Activated CD4-positive, alpha-beta T cell treated with anti-CD3 and anti-CD28 coated beads, Interleukin-2, amount 10 ng/mL, durations not matched to agents 24 days and 14 days (primary cell): ENCODE measurements around the gene LONP2. TPM values are rescaled to one million over a fixed set of nuclear protein-coding genes. Genes with fewer than 3 reads are reported as not detected.
A peak's percentile ranks its signal among the peaks of the same experiment; 100 is the strongest.

Experiments used
- DNase-seq: peaks from one replicate; pipeline ENCODE4 v3.0.0; 2022
- H3K27ac Mint-ChIP-seq: one replicate; pipeline ENCODE4 v1.8.0; 2022; ENCODE audit warnings: mild to moderate bottlenecking, mixed read lengths
- H3K27me3 Mint-ChIP-seq: one replicate; pipeline ENCODE4 v1.8.0; 2022; ENCODE audit warnings: mixed read lengths
- H3K36me3 Mint-ChIP-seq: one replicate; pipeline ENCODE4 v1.8.0; 2022; ENCODE audit warnings: low read depth, mild to moderate bottlenecking, mixed read lengths
- H3K4me1 Mint-ChIP-seq: one replicate; pipeline ENCODE4 v1.8.0; 2021; ENCODE audit warnings: mixed read lengths
- H3K4me3 Mint-ChIP-seq: one replicate; pipeline ENCODE4 v1.8.0; 2022; ENCODE audit warnings: mild to moderate bottlenecking, moderate library complexity, mixed read lengths
- H3K9me3 Mint-ChIP-seq: one replicate; pipeline ENCODE4 v1.8.0; 2021; ENCODE audit warnings: mixed read lengths
- intact Hi-C: fragments of 100-400 bp; cut with micrococcal nuclease; formaldehyde crosslinking; loops from one replicate; pipeline ENCODE4 v1.15.1; 2023
- total RNA-seq: library from RNA; stranded (reverse); gene quantifications from 2 replicates; pipeline ENCODE4 v1.2.3, GENCODE V29; 2022

LONP2 gene, protein sequence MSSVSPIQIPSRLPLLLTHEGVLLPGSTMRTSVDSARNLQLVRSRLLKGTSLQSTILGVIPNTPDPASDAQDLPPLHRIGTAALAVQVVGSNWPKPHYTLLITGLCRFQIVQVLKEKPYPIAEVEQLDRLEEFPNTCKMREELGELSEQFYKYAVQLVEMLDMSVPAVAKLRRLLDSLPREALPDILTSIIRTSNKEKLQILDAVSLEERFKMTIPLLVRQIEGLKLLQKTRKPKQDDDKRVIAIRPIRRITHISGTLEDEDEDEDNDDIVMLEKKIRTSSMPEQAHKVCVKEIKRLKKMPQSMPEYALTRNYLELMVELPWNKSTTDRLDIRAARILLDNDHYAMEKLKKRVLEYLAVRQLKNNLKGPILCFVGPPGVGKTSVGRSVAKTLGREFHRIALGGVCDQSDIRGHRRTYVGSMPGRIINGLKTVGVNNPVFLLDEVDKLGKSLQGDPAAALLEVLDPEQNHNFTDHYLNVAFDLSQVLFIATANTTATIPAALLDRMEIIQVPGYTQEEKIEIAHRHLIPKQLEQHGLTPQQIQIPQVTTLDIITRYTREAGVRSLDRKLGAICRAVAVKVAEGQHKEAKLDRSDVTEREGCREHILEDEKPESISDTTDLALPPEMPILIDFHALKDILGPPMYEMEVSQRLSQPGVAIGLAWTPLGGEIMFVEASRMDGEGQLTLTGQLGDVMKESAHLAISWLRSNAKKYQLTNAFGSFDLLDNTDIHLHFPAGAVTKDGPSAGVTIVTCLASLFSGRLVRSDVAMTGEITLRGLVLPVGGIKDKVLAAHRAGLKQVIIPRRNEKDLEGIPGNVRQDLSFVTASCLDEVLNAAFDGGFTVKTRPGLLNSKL
- 57.3 and 58.9 TPM in 2 replicates for total RNA-seq

DNA sequence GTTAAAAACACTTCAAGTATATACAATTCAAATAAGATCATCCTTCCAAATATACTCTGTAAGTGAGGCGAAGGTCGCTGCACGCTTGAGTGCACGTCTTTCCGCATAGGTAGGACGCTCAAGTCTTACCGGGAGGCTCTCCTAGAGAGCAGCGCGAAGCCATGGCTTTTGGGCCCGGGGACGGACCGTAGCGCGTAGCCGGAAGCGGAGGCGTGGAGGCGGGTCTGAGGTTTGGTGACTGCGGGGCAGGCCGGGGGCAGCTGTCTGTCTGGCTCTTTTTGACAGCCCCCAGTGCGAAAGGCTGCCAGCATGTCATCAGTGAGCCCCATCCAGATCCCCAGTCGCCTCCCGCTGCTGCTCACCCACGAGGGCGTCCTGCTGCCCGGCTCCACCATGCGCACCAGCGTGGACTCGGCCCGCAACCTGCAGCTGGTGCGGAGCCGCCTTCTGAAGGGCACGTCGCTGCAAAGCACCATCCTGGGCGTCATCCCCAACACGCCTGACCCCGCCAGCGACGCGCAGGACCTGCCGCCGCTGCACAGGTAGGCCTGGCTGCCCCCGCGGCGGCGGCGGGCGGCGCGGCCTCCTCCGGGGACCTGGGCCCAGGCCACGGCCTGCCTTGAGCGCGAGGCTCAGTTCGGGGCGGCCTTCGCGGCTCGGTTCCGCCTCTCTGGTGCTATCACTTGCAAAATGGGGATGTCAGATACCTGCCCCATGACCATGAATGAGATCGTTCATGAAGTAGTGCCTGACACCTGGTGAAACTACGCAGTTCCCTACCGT, at the start of gene LONP2:
Gene LONP2, plus strand, starts transcription at position 221 of the 783 bp plus-strand sequence. Its CDS starts 89 bp downstream, at position 310.
- peaks cover 2% of the 10 kb centered on the region for H3K27me3 Mint-ChIP-seq
- H3K4me3 Mint-ChIP-seq: peak within 1 kb of the TSS; percentile 90
- peak within 1 kb of the TSS; percentile 91 for H3K27ac Mint-ChIP-seq
- peaks cover 7% of the 10 kb centered on the region for H3K36me3 Mint-ChIP-seq
- DNase-seq: peak; percentile 98
- intact Hi-C loops: loop anchor here (1.0 to 10.0 kb wide), 5 partner anchors 12 to 1272 kb away; partner anchors contain the start of genes DNAJA2, N4BP1 and NETO2
- H3K4me1 Mint-ChIP-seq: peaks cover 16% of the 10 kb centered on the region
- H3K9me3 Mint-ChIP-seq: peaks cover 6% of the 10 kb centered on the region

DNA sequence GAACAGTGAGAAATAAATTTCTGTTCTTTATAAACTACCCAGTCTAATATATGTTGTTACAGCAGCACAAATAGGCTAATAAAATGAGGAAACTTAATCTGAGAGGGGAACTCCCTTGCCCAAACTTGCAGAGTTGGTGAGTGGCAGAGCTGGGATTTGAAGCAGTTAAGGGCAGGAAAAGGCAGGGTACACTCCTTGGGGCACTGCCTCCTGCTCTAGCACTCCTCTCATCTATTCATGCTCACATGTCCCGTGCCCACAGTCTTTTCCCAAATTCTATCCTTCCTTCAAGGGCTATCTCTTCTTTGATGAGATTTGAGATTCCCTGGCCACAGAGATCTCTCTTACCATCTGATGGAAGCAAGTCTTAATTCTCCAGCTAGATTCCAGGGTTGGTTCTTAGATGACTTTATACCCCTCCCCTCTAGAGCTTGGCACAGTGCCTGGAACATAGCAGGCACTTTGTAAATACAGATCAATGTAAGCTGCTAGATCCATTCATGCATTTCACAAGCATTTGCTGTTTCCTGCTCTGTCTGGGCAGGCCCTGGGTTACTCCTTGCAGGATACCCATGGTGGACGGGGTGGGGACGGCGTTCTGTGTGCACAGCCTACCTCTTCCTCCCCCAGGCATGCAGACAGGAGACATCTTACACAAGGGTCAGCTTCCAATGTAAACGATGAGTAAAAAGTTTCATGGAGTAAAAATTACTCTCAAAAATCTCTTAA, 49.1 kb upstream of the LONP2 start:
- no peak for DNase-seq
- H3K4me1 Mint-ChIP-seq: peaks cover under 1% of the 10 kb centered on the region
- no peaks in the 10 kb centered on the region for H3K9me3 Mint-ChIP-seq
- intact Hi-C loops: no loop called here
- H3K4me3 Mint-ChIP-seq: no peak overlapping the region
- no peak overlapping the region for H3K27ac Mint-ChIP-seq
- H3K36me3 Mint-ChIP-seq: no peaks in the 10 kb centered on the region
- peaks cover 3% of the 10 kb centered on the region for H3K27me3 Mint-ChIP-seq

DNA sequence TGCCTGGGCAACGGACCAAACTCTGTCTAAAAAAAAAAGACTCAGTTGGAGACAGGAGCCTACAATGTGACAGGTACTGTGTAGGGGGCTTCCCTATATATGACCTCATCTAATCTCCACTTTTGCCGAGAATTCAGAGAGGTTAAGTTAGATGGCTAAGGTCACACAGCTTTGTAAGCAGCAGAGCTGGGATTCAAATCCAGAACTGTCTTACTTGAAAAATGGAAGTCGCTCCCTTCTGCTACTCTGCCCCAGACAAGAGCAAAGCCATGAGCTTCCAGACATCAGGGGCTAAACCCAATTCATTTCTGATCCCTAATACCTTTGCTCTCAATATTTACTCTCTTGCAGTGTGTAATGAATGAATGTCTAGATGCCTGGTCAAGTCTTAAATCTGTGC, 46.8 kb upstream of the LONP2 start:
- H3K36me3 Mint-ChIP-seq: no peaks in the 10 kb centered on the region
- H3K9me3 Mint-ChIP-seq: no peaks in the 10 kb centered on the region
- no peak overlapping the region for H3K4me3 Mint-ChIP-seq
- peaks cover 3% of the 10 kb centered on the region for H3K27me3 Mint-ChIP-seq
- no peak overlapping the region for H3K27ac Mint-ChIP-seq
- no peak for DNase-seq
- intact Hi-C loops: no loop called here
- no peaks in the 10 kb centered on the region for H3K4me1 Mint-ChIP-seq

DNA sequence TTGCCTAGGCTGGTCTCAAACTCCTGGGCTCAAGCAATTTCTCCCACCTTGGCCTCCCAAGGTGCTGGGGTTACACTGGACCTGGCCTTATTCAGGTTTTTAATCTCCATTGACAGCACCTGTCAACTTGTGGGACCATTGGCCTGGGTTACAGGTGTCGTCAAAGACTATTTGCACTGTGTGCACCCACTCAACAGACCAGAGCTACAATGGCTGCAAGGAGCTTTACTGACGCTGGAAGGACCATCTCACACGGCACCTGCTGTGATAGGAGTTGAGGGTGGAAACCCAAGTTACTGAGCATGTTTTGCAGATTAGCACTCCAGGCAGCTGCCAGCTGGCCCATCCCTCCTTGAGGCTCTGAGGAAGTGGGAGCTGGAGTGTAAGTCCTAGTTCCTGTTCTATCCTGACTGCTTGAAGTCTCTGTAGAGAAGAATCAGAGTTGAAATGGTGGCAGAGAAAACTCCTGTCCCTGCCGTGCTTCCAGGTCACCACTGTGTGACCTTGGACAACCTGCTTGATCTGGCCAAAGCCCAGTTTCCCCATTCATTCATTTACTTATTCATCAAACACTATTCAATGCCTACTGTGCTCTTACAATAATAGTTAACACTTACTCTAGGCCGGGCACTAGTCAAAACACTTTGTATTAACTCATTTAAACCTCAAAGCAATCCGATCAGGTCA, 42.4 kb upstream of the LONP2 start:
- DNase-seq: no peak
- no peaks in the 10 kb centered on the region for H3K4me1 Mint-ChIP-seq
- H3K27me3 Mint-ChIP-seq: peaks cover 2% of the 10 kb centered on the region
- no peak overlapping the region for H3K4me3 Mint-ChIP-seq
- H3K27ac Mint-ChIP-seq: no peak overlapping the region
- no peaks in the 10 kb centered on the region for H3K9me3 Mint-ChIP-seq
- H3K36me3 Mint-ChIP-seq: no peaks in the 10 kb centered on the region
- intact Hi-C loops: no loop called here

DNA sequence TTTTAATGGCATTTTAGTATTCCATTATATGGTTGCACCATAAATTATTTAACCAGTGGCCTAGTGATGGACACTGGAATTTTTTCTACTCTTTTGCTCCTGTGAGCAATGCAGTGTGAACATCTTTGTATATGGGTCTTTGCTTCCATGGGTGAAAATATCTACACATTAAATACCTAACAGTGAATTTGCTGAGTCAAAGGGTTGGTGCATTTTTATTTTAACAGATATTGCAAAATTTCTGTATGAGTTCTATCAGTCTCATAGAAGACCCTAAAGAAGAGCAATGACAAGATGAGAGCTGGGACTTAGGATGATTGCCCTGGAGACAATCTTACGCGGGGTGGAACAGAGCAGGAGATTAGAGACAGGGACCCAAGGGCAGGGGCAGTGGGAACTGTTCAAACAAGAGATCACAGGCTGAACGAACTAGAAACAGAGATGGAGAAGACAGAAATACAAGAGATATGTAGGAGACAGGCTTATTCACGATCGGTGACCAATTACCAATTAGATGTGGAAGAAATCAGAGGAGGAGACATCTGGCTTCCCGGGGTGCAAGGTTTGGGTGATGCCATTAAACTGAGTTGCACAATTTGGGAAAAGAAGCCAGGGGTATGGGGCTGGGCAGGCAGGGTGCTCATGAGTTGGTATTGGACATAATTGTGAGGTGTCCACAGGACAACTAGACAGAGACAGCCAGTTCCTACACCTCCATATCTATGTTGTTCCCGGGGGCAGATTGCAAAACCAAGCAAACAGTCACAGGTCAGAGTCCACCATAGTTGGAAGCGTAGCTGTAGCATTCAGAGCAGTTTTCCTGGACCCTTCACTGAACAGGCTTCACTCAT, 39.9 kb upstream of the LONP2 start:
- Mint-ChIP-seq H3K9me3 (no peaks in the 10 kb centered on the region), H3K4me1 (no peaks in the 10 kb centered on the region), H3K27ac (no peak overlapping the region), H3K4me3 (no peak overlapping the region), H3K36me3 (no peaks in the 10 kb centered on the region), H3K27me3 (peaks cover 9% of the 10 kb centered on the region)
- DNase-seq: no peak
- intact Hi-C loops: no loop called here

DNA sequence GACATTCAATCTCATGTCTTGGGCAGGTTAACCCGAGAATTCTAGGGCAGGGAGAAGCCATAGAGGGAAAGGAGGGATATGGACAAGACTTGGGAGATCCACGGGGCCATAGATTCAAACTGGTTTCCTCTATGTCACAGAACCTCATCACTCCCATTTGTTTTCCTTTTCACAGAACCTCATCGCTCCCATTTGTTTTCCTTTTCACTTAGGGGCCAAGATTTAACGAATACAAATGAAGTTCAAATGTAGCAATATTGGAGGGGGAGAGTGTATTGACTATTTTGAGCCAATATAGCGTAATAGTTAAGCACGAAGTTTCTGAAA, 39.3 kb upstream of the LONP2 start:
- Mint-ChIP-seq H3K9me3 (no peaks in the 10 kb centered on the region), H3K4me3 (no peak overlapping the region), H3K27me3 (peaks cover 9% of the 10 kb centered on the region)

DNA sequence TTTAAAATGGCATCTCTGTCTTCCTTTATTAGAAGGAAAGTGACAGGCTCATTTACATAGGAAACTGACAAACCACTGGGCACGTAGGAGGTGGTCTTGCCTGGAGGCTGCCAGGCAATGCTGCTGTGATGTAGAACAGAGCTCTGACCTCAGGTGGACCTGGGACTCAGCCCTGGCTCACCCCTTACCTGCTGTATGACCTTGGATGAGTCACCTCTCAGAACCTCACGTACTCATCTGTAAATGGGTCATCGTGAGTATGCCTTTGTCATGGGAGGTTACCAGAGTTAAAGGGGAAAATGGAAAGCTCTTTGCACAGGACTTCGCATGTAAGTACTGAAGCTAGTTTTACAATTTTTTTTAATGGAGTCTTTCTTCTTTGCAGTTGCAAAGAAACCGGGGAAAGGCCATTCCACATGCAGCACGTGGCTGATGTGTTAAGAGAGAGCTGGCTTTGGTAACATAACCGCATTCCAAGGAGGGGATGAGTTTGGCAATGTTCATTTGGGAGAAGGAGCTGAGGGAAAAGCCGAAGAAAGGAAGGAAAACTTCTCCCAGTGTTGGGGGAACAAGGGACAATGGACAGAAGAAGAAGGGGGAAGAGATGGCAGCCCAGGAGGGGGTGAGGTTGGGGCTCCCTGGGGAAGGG, 37.4 kb upstream of the LONP2 start:
- no peaks in the 10 kb centered on the region for H3K4me1 Mint-ChIP-seq
- H3K9me3 Mint-ChIP-seq: no peaks in the 10 kb centered on the region
- H3K27ac Mint-ChIP-seq: no peak overlapping the region
- H3K27me3 Mint-ChIP-seq: peaks cover 7% of the 10 kb centered on the region
- H3K36me3 Mint-ChIP-seq: no peaks in the 10 kb centered on the region
- H3K4me3 Mint-ChIP-seq: no peak overlapping the region
- DNase-seq: no peak
- intact Hi-C loops: no loop called here

More for the DNA sequence above, 39.3 kb upstream of the LONP2 start:
- intact Hi-C loops: no loop called here
- Mint-ChIP-seq H3K36me3 (no peaks in the 10 kb centered on the region), H3K4me1 (no peaks in the 10 kb centered on the region), H3K27ac (no peak overlapping the region)
- no peak for DNase-seq

DNA sequence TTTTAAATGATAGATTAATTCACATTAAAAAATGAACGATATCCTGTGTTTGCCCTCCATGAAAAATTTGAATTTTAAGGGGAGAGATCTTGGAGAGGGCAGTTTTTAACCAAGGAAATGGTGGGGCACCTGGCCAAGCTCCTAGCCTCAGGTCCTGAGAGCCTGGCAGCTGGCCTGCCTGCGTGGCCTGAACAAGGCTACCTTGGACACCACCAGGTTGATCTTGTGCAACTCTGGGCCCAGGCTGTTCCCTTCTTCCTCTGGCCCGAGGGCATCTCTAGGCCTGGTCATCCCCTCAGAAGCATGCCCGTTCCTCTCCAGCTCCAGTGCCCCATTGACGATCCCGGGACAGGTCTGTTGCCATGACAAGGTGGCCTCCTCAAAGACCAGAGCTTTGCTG, 33.4 kb upstream of the LONP2 start:
- Mint-ChIP-seq H3K4me1 (no peaks in the 10 kb centered on the region), H3K36me3 (no peaks in the 10 kb centered on the region), H3K4me3 (no peak overlapping the region), H3K27me3 (peaks cover 7% of the 10 kb centered on the region), H3K27ac (no peak overlapping the region), H3K9me3 (no peaks in the 10 kb centered on the region)
- DNase-seq: no peak
- intact Hi-C loops: no loop called here

DNA sequence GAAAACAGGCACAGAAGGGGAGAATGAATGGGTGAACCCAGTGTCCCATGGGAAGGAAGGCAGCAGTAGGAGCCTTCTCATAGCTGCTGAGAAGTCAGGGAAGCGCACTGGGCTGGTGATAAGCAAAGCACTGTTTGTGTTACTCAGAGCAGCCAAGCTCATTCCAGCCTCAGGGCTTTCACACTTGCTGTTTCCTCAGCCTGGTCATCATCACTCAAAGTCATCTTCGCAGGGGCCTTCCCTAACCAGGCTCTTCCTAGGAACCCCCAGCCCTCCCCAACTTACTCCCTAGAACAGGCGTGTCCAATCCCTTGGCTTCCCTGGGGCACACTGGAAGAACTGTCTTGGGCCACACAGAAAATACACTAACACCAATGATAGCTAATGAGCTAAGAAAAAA, 32.1 kb upstream of the LONP2 start:
- intact Hi-C loops: no loop called here

DNA sequence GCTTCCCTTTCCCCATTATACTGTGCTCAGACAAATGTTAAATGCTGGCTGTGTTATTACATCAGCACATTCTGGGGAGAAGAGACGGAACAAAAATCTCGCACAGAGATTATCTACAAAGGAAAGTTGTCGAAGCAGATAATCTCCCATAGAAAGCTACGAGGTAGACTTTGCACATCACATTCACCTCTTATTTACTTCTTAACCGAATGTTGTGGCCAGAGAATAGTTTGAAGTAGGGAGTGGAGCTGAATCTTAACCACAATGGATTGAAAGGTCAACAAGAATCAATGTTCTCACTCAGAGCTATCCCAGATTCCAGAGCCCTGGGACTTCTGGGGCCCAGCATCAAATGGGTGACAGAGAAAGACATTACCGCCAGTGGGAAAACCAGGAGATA, 28.4 kb upstream of the LONP2 start:
- intact Hi-C loops: no loop called here
- Mint-ChIP-seq H3K27me3 (no peaks in the 10 kb centered on the region), H3K27ac (no peak overlapping the region), H3K4me3 (no peak overlapping the region), H3K36me3 (no peaks in the 10 kb centered on the region), H3K9me3 (no peaks in the 10 kb centered on the region), H3K4me1 (no peaks in the 10 kb centered on the region)
- no peak for DNase-seq

More for the DNA sequence above, 32.1 kb upstream of the LONP2 start:
- no peaks in the 10 kb centered on the region for H3K9me3 Mint-ChIP-seq
- no peaks in the 10 kb centered on the region for H3K4me1 Mint-ChIP-seq
- H3K27ac Mint-ChIP-seq: no peak overlapping the region
- H3K4me3 Mint-ChIP-seq: no peak overlapping the region
- no peaks in the 10 kb centered on the region for H3K36me3 Mint-ChIP-seq
- peaks cover 5% of the 10 kb centered on the region for H3K27me3 Mint-ChIP-seq
- DNase-seq: no peak

DNA sequence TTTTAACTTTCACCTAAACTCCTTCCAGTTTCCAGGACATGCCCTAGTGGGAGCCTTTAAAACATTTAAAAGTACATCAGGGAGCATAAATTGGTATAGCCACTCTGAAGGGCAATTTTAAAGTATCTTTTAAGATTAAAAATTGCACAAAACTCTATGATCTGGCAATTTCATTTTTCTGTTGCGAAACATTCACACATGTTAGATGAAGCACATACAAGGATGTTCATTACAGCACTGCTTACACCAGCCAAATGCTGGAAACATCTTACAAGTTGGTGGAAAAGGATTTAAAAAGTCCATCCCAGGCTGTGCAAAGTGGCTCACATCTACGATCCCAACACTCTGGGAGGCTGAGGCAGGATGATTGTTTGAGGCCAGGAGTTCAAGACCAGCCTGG, 26.4 kb upstream of the LONP2 start:
- intact Hi-C loops: no loop called here

DNA sequence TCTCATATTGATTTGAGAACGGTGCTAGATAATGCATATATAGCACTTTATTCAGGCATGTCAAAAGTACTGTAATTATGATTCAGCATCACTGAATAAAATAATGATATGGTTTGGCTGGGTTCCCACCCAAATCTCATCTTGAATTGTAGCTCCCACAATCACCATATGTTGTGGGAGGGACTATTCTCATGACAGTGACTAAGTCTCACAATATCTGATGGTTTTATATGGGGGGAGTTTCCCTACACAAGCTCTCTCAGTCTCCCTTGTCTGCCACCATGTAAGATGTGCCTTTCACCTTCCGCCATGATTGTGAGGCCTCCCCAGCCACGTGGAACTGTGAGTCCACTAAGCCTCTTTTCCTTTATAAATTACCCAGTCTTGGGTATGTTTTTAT, 25.6 kb upstream of the LONP2 start:
- Mint-ChIP-seq H3K4me3 (no peak overlapping the region), H3K36me3 (no peaks in the 10 kb centered on the region), H3K27ac (no peak overlapping the region), H3K27me3 (no peaks in the 10 kb centered on the region), H3K9me3 (no peaks in the 10 kb centered on the region), H3K4me1 (no peaks in the 10 kb centered on the region)
- intact Hi-C loops: no loop called here
- no peak for DNase-seq

More for the DNA sequence above, 26.4 kb upstream of the LONP2 start:
- no peak for DNase-seq
- Mint-ChIP-seq H3K4me1 (no peaks in the 10 kb centered on the region), H3K9me3 (no peaks in the 10 kb centered on the region), H3K36me3 (no peaks in the 10 kb centered on the region), H3K27ac (no peak overlapping the region), H3K4me3 (no peak overlapping the region), H3K27me3 (no peaks in the 10 kb centered on the region)
